CD4-positive, alpha-beta T cell treated with Interleukin-21 for 1 hour (primary cell): ENCODE measurements around the gene NME5.
"Not testable (repeated sequence)": the region's sequence is repeated elsewhere in the genome, so short reads cannot be mapped to it uniquely, and the experiment has no call there.

Experiments
- DNase-seq: peaks from one replicate; pipeline ENCODE4 v3.0.0-alpha.2; 2020

The NME5 gene

GRCh38 chr5:138138949-138139780, at the start of gene NME5:
Gene NME5 (minus strand): TSS chr5:138139428. CDS start chr5:138138780, 648 bp downstream.
- no peak for DNase-seq

DNA sequence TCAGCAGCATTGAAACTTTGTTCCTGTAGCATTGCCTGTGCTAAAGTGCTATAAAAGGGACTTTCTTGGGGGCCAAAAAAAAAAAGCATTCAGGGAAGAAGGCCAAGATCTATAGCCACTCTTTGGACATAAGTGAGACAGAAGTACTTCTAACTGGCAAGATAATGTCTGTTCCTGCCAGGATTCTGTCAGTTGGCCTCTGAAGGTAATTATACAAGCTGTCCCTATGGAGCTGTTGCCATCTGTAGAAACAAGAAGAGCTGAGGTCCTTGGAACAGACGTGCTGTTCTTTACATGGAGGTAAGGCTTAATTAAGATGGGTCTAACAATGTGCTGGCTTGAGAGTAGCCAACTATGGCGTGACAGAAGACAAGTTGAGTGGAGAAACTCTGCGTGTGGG, 49.4 kb upstream of the NME5 start:
- no peak for DNase-seq

DNA sequence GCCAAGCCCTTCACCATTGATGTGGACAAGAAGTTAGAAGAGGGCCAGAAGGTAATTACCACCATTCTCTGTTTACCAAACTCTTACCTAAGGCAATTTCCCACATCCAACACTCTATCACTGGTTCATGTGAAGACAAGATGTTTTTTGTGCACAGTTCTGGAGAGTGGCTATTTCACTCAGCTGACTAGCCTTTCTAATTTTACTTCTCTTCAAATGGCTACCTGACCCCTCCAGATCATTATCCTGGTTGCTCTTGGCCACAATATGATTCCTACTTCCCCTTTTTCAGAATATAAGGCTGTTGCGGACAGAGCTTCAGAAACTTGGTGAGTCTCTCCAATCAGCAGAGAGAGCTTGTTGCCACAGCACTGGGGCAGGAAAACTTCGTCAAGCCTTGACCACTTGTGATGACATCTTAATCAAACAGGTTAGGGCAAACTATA, 46.8 kb upstream of the NME5 start:
- DNase-seq = no peak

DNA sequence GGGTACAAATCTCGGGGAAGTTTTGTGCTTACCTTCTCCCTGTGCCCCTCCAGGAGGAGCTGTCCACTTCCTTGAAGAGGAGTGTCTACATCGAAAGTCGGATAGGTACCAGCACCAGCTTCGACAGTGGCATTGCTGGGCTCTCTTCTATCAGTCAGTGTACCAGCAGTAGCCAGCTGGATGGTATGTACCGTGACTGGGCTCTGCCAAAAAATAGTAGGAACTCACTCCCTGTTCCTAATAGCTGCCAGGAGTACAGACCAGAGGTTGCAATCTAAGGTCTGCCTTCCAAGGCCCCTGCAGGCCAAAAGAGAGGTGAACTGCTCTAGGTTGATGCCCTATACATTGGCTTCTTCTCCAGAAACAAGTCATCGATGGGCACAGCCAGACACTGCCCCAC, 43.6 kb upstream of the NME5 start:
- DNase-seq = no peak

GRCh38 chr5:138180841-138181240, 41.6 kb upstream of the NME5 start:
- no peak for DNase-seq

- DNase-seq = peak; percentile 60
Observed at GRCh38 chr5:138180183-138180782, 41.1 kb upstream of the NME5 start.

DNA sequence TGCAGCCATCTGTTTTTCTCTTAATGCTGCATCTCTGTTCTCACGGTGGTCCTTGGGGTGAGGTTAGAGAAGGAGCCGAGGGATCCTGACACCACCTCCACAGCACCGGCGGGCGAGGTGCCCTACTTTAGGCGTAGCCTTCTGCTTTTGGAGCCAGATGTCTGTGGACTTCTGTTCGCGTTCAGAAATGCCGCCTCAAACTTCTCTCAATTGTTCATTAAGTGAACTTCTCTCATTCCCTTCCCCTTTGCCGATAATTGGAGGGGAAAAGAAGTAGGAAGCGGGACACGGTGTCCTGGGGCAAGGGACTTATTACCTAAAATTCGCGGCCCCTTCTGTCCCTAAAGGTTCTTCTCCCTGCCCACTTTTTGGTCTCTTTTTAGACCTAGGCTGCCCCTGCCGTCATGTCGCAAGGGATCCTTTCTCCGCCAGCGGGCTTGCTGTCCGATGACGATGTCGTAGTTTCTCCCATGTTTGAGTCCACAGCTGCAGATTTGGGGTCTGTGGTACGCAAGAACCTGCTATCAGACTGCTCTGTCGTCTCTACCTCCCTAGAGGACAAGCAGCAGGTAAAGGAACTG, 40.1 kb upstream of the NME5 start:
- no peak for DNase-seq

GRCh38 chr5:138178516-138179276, 39.5 kb upstream of the NME5 start, which contains the start of the genes BRD8 and KIF20A:
Gene BRD8 (minus strand): TSS chr5:138178630. CDS start chr5:138178614, 16 bp downstream.
Gene KIF20A (plus strand): TSS chr5:138179112. CDS start chr5:138179681, 569 bp downstream.
- DNase-seq = peak; percentile 94

GRCh38 chr5:138177941-138178515, 38.8 kb upstream of the NME5 start:
- peak; percentile 35 for DNase-seq

- no peak for DNase-seq
Observed at GRCh38 chr5:138170299-138170698, 31.1 kb upstream of the NME5 start.

DNA sequence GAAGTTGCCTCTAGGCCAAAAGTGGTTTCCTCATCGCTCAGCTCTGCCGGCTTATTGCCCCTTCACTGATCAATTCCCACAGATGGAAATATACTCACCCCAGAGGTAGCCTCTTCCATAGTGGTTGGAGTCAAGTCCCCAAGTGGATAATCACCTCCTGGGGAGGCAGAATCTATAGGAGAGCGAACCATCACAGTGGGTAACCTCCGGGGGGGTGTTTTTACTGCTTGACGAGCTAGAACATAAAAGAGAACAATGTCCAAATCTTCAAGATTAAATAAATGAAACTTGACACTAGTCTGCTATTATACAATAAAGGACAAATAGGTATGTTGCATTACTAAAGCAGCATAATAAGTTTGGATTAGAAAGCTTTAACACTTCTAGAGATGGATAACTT, 29.9 kb upstream of the NME5 start:
- no peak for DNase-seq

DNA sequence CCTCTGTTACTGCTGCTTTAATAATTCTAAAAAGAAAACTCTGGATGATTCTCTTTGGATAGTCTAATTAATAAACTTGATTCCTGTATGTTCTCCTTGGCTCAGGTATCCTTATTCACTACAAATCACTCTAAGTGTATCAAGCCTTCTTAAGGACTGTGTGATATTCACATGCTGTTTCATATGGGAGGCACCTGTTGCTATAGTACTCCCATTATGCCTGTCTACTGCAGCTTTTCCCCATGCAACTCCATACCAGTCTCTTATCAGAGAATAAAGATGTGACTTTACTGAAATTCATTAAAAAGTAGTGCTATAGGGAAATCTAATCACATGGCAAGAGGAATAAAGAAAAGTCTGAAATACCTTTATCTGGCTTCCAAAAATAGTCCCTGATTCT, 24.5 kb upstream of the NME5 start:
- DNase-seq = no peak

DNA sequence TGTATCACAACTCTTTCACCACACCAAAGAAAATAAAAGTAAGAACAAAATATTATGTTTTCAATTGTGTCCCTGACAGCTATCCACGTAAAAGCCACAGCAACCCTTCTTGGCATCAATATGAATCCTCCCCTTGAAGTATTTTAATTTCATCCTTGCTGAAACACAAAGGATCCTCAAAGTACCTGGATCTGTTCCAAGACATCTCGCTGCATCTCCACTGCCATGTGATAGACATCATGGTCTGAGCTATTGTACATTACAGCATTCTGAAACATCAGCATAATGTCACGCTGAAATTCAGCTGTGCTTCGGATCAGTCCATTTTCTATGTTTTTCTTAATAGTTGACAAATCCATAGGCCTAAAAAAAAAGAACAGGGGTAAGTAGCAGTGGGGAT, 21.5 kb upstream of the NME5 start:
- DNase-seq = no peak

- no peak for DNase-seq
Observed at GRCh38 chr5:138159666-138160065, 20.4 kb upstream of the NME5 start.

- DNase-seq = no peak
Observed at GRCh38 chr5:138157626-138158025, 18.4 kb upstream of the NME5 start.

DNA sequence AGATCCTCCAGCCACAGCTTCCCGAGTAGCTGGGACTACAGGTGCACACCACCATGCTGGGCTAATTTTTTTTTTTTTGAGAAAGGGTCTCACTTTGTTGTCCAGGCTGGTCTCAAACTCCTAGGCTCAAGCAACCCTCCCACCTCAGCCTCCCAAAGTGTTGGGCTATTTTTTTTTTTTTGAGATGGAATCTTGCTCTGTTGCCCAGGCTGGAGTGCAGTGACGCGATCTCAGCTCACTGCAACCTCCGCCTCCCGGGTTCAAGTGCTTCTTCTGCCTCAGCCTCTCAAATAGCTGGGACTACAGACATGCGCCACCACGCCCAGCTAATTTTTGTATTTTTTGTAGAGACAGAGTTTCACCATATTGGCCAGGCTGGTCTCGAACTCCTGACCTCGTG, 16.7 kb upstream of the NME5 start:
- DNase-seq = not testable (repeated sequence)

DNA sequence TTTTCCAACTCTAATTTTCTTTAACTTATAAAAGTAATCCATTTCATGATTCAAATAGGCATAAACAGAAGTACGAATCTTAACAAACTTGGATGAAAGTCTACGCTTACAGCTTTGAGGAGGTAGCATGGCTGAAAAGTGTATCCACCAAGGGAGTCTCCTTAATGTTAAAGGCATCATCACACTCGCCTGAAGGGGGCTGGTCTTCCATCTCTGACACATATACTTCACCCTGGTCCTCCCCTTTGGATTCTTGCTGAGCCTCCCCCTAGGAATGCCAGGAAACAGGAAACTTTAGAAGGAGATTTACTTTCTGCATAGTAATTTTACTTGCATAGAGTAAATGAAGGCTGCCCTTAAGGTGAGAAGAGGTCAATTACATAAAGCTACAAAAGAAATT, 10.3 kb upstream of the NME5 start:
- DNase-seq = no peak

- DNase-seq = no peak
Observed at GRCh38 chr5:138148811-138149210, 9.6 kb upstream of the NME5 start.

DNA sequence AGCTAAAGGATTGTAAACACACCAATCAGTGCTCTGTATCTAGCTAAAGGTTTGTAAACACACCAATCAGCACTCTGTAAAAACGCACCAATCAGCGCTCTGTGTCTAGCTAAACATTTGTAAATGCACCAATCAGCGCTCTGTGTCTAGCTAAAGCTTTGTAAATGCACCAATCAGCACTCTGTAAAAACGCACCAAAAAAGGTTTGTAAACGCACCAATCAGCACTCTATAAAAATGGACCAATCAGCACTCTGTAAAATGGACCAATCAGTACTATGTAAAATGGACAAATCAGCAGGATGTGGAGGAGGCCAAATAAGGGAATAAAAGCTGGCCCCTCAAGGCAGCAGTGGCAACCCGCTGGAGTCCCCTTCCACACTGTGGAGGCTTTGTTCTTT, 4.3 kb upstream of the NME5 start:
- not testable (repeated sequence) for DNase-seq

DNA sequence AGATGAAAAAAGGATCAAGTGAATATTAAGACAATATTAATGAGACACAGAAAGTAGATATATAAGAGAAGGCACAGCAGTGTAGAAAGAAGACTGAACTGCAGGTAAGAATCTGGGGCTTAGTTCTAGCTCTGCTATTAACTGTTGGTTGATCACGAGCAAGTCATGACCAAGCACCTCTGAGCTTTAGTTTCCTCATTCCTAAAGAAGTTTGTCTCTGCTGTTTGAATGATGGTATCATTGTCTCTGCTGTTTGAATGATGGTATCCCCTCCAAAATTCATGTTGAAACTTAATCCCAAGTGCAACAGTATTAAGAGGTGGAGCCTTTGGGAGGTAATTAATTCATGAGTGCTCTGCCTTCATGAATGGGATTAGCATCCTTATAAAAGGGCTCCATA, 2.5 kb upstream of the NME5 start:
- no peak for DNase-seq

DNA sequence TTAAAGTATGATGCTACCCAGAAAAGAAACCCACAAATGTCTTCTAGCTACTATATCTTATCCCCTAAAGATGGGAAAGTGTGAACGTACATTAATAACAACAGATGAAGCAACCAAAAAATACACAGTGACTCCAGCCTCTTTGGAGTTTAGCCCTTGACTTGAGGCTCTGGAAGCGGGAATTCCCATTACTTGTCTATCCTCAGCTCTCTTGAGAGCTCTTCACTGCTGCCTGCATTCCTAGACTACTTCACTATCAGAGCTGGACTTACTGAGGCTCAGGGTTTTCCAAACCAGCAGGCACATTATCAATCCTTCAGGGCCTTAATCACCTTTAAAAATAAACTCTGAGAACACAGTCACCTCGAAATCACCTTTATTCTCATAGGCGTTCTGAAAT, 1.0 kb upstream of the NME5 start:
- no peak for DNase-seq

- no peak for DNase-seq
Observed at GRCh38 chr5:138139781-138140090, 508 bp upstream of the NME5 start.

- no peak for DNase-seq
Observed at GRCh38 chr5:138132543-138132942, 6.7 kb downstream of the NME5 start.
